ENCODE measurements around the gene SERINC5.

GRCh38 chr5:80128141-80128540, 127.7 kb downstream of the SERINC5 start:
- TF ChIP-seq, protein P1, sequence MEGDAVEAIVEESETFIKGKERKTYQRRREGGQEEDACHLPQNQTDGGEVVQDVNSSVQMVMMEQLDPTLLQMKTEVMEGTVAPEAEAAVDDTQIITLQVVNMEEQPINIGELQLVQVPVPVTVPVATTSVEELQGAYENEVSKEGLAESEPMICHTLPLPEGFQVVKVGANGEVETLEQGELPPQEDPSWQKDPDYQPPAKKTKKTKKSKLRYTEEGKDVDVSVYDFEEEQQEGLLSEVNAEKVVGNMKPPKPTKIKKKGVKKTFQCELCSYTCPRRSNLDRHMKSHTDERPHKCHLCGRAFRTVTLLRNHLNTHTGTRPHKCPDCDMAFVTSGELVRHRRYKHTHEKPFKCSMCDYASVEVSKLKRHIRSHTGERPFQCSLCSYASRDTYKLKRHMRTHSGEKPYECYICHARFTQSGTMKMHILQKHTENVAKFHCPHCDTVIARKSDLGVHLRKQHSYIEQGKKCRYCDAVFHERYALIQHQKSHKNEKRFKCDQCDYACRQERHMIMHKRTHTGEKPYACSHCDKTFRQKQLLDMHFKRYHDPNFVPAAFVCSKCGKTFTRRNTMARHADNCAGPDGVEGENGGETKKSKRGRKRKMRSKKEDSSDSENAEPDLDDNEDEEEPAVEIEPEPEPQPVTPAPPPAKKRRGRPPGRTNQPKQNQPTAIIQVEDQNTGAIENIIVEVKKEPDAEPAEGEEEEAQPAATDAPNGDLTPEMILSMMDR (IDR thresholded peaks at IDR 0.05), result no peak
- TF ChIP-seq ZFX (IDR thresholded peaks at IDR 0.05; ENCODE audit: borderline replicate concordance), result no peak
